HepG2 (cell line): ENCODE measurements around the gene TSNAXIP1. TPM values are rescaled to one million over a fixed set of nuclear protein-coding genes. Genes with fewer than 3 reads are reported as not detected.

Experiments used
- ATAC-seq: fragments of 200-7000 bp; cut with Tn5 transposase; 3 replicates; pipeline ENCODE4 v1.9.1; 2020; ENCODE audit warnings: mild to moderate bottlenecking, moderate library complexity
- BruUV-seq: library from RNA; stranded (reverse); fragments of 400-500 nt; replicated peaks from 2 replicates; lab custom pipeline; 2021; lab: Mats Ljungman, UMichigan
- CTCF ChIA-PET: fragments of 300-600 bp; formaldehyde crosslinking; extraction: SDS; loops from one replicate; lab custom pipeline; 2021; ENCODE audit warnings: low total read pairs, inconsistent platforms, low intra/inter-chr PET ratio; lab: Yijun Ruan, JAX
- POLR2A ChIA-PET: fragments of 350-600 bp; sonication (Branson Sonifier 250); formaldehyde crosslinking; loops from one replicate; lab custom pipeline; 2020; ENCODE audit warnings: antibody characterized with exemption, inconsistent platforms; lab: Yijun Ruan, JAX
- DNase-seq: peaks from one replicate; pipeline ENCODE4 v3.0.0-alpha.2; 2015; ENCODE audit warnings: low spot score
- FAIRE-seq: peaks from 3 replicates; lab custom pipeline; 2011; peaks lifted over from hg19 to GRCh38; lab: Jason Lieb, UNC
- H2AFZ ChIP-seq: one replicate; pipeline ENCODE4 v1.6.1; 2011; ENCODE audit warnings: low read length, inconsistent platforms
- H3K27ac ChIP-seq: fragments of 300-600 bp; 3 replicates; pipeline ENCODE4 v1.8.0; 2011; ENCODE audit warnings: mixed run types, mild to moderate bottlenecking, mixed read lengths, low read length, inconsistent platforms; ENCODE audit not compliant: insufficient read depth; ENCODE audit errors: extremely low read length
- H3K27me3 ChIP-seq, 2 experiments: fragments of 200-600 bp in 1 of 2; 2 replicates in 1 of 2; 3 replicates in 1 of 2; pipeline versions ENCODE4 v1.6.0 to v1.8.0; 2011; ENCODE audit warnings: low read length in 2 of 2, mild to moderate bottlenecking in 2 of 2, moderate library complexity in 2 of 2, inconsistent platforms in 1 of 2; ENCODE audit not compliant: insufficient read depth in 2 of 2, control insufficient read depth in 1 of 2
- H3K36me3 ChIP-seq, 2 experiments: fragments of 200-600 bp in 1 of 2; replicated peaks in 1 of 2; 2 replicates in 1 of 2; 3 replicates in 1 of 2; pipeline versions ENCODE4 v1.5.1 to v1.8.0; 2011; ENCODE audit warnings: low read length in 2 of 2, inconsistent platforms in 1 of 2; ENCODE audit not compliant: insufficient read depth in 2 of 2, control insufficient read depth in 1 of 2
- H3K4me1 ChIP-seq: 2 replicates; pipeline ENCODE4 v1.5.1; 2012; ENCODE audit warnings: low read length, inconsistent platforms; ENCODE audit not compliant: insufficient read depth
- H3K4me2 ChIP-seq: 2 replicates; pipeline ENCODE4 v1.6.0; 2011; ENCODE audit warnings: low read depth, low read length, inconsistent platforms
- H3K4me3 ChIP-seq, 3 experiments: fragments of 200-600 bp in 1 of 3; sonication (generic), shearing (Covaris generic) in 1 of 3; replicated peaks in 1 of 3; 2 replicates each; pipeline ENCODE4 v1.5.1; 2011 to 2016; ENCODE audit warnings: low read length in 3 of 3, inconsistent platforms in 2 of 3, low read depth in 2 of 3, mild to moderate bottlenecking in 2 of 3, control low read depth in 1 of 3, mixed read lengths in 1 of 3; ENCODE audit not compliant: insufficient read depth in 1 of 3
- H3K79me2 ChIP-seq: one replicate; pipeline ENCODE4 v1.6.1; 2011; ENCODE audit warnings: low read length, inconsistent platforms; ENCODE audit not compliant: insufficient read depth
- H3K9ac ChIP-seq: 2 replicates; pipeline ENCODE4 v1.6.0; 2011; ENCODE audit warnings: mild to moderate bottlenecking, low read depth, low read length, inconsistent platforms; ENCODE audit not compliant: insufficient read depth
- H3K9me3 ChIP-seq: 2 replicates; pipeline ENCODE4 v1.5.1; 2012; ENCODE audit warnings: mild to moderate bottlenecking, low read length
- H4K20me1 ChIP-seq: 2 replicates; pipeline ENCODE4 v1.6.0; 2011; ENCODE audit warnings: inconsistent platforms, mild to moderate bottlenecking, low read length, moderate library complexity; ENCODE audit not compliant: insufficient read depth
- CREB1 ChIP-seq, 2 experiments: fragments of 450-650 bp in 1 of 2; IDR thresholded peaks; 2 replicates each; pipeline ENCODE4 v1.6.1; 2016 to 2017; ENCODE audit warnings: control low read depth in 1 of 2, mild to moderate bottlenecking in 1 of 2, missing compliant biosample characterization in 1 of 2, missing genetic modification characterization in 1 of 2
- ERF ChIP-seq: IDR thresholded peaks from 2 replicates; pipeline ENCODE4 v1.6.1; 2018; ENCODE audit warnings: missing biosample characterization, missing genetic modification reagents
- KDM5B ChIP-seq: sonication (generic); formaldehyde crosslinking; IDR thresholded peaks from 2 replicates; pipeline ENCODE4 v1.4.0; 2020; ENCODE audit warnings: missing genetic modification reagents, mild to moderate bottlenecking, borderline replicate concordance
- KMT2A ChIP-seq: sonication (generic); formaldehyde crosslinking; IDR thresholded peaks from 2 replicates; pipeline ENCODE4 v1.4.0; 2020; ENCODE audit warnings: missing genetic modification reagents
- NFKB2 ChIP-seq: sonication (generic); formaldehyde crosslinking; IDR thresholded peaks from 2 replicates; pipeline ENCODE4 v1.4.0; 2020; ENCODE audit warnings: missing genetic modification reagents, borderline replicate concordance
- NPAS2 ChIP-seq: sonication (generic); formaldehyde crosslinking; IDR thresholded peaks from 2 replicates; pipeline ENCODE4 v1.8.0; 2022; ENCODE audit warnings: mild to moderate bottlenecking, missing genetic modification reagents, borderline replicate concordance
- SRF ChIP-seq: IDR thresholded peaks from 2 replicates; pipeline ENCODE4 v1.6.1; 2011; ENCODE audit warnings: mild to moderate bottlenecking, low read depth, low read length, moderate library complexity
- TOPORS ChIP-seq: sonication (generic); formaldehyde crosslinking; IDR thresholded peaks from 2 replicates; pipeline ENCODE4 v1.8.0; 2023; ENCODE audit warnings: mild to moderate bottlenecking, missing genetic modification reagents
- ZNF484 ChIP-seq: sonication (generic); formaldehyde crosslinking; IDR thresholded peaks from 2 replicates; pipeline ENCODE4 v1.5.1; 2020; ENCODE audit warnings: mild to moderate bottlenecking, low read depth, missing genetic modification reagents, borderline replicate concordance
- ZNF672 ChIP-seq: sonication (generic); formaldehyde crosslinking; IDR thresholded peaks from 2 replicates; pipeline ENCODE4 v1.8.1; 2022; ENCODE audit warnings: missing genetic modification reagents
- ZSCAN22 ChIP-seq: sonication (generic); formaldehyde crosslinking; IDR thresholded peaks from 2 replicates; pipeline ENCODE4 v1.4.0; 2020; ENCODE audit warnings: mild to moderate bottlenecking, missing genetic modification reagents
- ZSCAN9 ChIP-seq: IDR thresholded peaks from 2 replicates; pipeline ENCODE4 v1.6.1; 2016; ENCODE audit warnings: borderline replicate concordance
- WGBS: methylation state at CpG from one replicate; pipeline ENCODE4 v1.1.6; 2017; ENCODE audit warnings: low lambda C conversion rate; 5-methylcytosine and 5-hydroxymethylcytosine counted together
- in situ Hi-C: cut with HindIII; loops from 2 replicates; pipeline ENCODE4 v1.10.0; 2017; ENCODE audit warnings: low pct_unique_long_range_greater_than_20kb; ENCODE audit not compliant: extremely low pct_ligation_motif_present
- intact Hi-C: fragments of 100-400 bp; cut with micrococcal nuclease; formaldehyde crosslinking; loops from one replicate; pipeline ENCODE4 v1.10.0; 2022; ENCODE audit not compliant: unreplicated experiment
- polyA plus RNA-seq, 8 experiments: library from polyadenylated mRNA; depleted of rRNA in 3 of 8; stranded (reverse) in 7 of 8; unstranded in 1 of 8; fragments of >200 nt; fragmentation: Illumina TruSeq in 4 of 8; extraction: Trizol in 4 of 8; gene quantifications; 2 replicates each; pipeline versions ENCODE4 v1.2.1 to v1.2.3, GENCODE V29; 2011 to 2016; ENCODE audit warnings: low read depth in 4 of 8, missing spikeins in 1 of 8, mixed read lengths in 1 of 8; ENCODE audit not compliant: insufficient read depth in 1 of 8
- total RNA-seq, 5 experiments: library from RNA; depleted of rRNA; stranded (reverse); fragments of >200 nt; fragmentation: Illumina TruSeq; extraction: Trizol; gene quantifications; 2 replicates each; pipeline ENCODE4 v1.2.3, GENCODE V29; 2016; ENCODE audit warnings: low read depth in 1 of 5
- TF ChIP-seq, protein P1 (sequence below): sonication (generic); formaldehyde crosslinking; IDR thresholded peaks from 2 replicates; pipeline ENCODE4 v1.8.0; 2022; ENCODE audit warnings: mild to moderate bottlenecking, missing genetic modification reagents; ENCODE audit not compliant: insufficient replicate concordance
- TF ChIP-seq, protein P2 (sequence below): IDR thresholded peaks from 2 replicates; pipeline ENCODE4 v1.6.1; 2016; ENCODE audit warnings: low read depth, missing genetic modification reagents, missing compliant biosample characterization
- TF ChIP-seq, protein P3 (sequence below): sonication (generic); formaldehyde crosslinking; IDR thresholded peaks from 2 replicates; pipeline ENCODE4 v1.4.0; 2020; ENCODE audit warnings: mild to moderate bottlenecking, low read depth, missing genetic modification reagents

Gene TSNAXIP1
- total and polyA plus RNA-seq, 2 of the 13 experiments (the other 11 are each of a cell fraction or from before 2014, with no cell fraction given), result 0.37 to 0.86 TPM

DNA sequence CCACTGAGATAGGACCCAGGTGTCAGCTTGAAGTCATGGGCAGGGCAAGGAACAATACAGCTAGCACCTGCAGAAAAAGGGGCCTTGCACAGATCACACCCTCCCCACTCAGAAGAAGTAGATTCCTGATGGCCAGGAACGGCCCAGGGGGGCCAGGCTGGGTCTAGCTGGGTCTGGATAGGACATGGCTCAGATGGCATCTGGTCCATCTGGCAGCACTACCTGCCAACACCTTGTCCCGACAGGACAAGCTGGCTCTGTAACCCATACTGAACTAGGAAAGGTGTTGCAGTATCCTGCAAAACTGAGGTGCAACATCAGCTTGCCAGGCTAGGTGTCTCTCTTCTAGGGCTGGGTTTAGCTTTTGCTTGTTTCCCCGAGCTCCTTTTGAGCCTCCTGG is 48.7 kb upstream of the TSNAXIP1 start:
- FAIRE-seq (no peak), ATAC-seq (no peak), DNase-seq (no peak)
- Histone ChIP-seq H3K9ac (no peak overlapping the region), H2AFZ (no peak overlapping the region), H3K27me3 (no peaks in the 10 kb centered on the region), H3K79me2 (no peaks in the 10 kb centered on the region), H3K4me2 (no peak overlapping the region), H3K9me3 (no peaks in the 10 kb centered on the region), H3K36me3 (peaks cover 13 to 33% of the 10 kb centered on the region in 2 experiments; a peak in 3 of 5 replicates), H4K20me1 (0 out of 2 replicates have a peak, but pooled peaks cover 5% of the 10 kb centered on the region), H3K27ac (no peak overlapping the region), H3K4me3 (no peak overlapping the region), H3K4me1 (no peaks in the 10 kb centered on the region)
- BruUV-seq, result no TSS peak
- WGBS, result 93% methylated on average over 2 of the region's 3 CpGs
- in situ Hi-C loops (no loop called here), intact Hi-C loops (no loop called here)
- TF ChIP-seq KMT2A (CRISPR knock-in tag), result no peak
- no peak for TF ChIP-seq SRF
- no peak for TF ChIP-seq ZNF484 (CRISPR knock-in tag)
- TF ChIP-seq ZSCAN22 (CRISPR knock-in tag), result no peak
- no peak for TF ChIP-seq ZNF672 (CRISPR knock-in tag)
- TF ChIP-seq, protein P1, sequence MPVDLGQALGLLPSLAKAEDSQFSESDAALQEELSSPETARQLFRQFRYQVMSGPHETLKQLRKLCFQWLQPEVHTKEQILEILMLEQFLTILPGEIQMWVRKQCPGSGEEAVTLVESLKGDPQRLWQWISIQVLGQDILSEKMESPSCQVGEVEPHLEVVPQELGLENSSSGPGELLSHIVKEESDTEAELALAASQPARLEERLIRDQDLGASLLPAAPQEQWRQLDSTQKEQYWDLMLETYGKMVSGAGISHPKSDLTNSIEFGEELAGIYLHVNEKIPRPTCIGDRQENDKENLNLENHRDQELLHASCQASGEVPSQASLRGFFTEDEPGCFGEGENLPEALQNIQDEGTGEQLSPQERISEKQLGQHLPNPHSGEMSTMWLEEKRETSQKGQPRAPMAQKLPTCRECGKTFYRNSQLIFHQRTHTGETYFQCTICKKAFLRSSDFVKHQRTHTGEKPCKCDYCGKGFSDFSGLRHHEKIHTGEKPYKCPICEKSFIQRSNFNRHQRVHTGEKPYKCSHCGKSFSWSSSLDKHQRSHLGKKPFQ, result no peak
- TF ChIP-seq TOPORS (CRISPR knock-in tag), result no peak
- no peak for TF ChIP-seq CREB1 (IDR thresholded peaks at IDR 0.05)
- no peak for TF ChIP-seq CREB1 (CRISPR knock-in tag; IDR thresholded peaks at IDR 0.05)
- TF ChIP-seq ERF (CRISPR knock-in tag), result no peak
- TF ChIP-seq ZSCAN9 (CRISPR knock-in tag), result no peak
- TF ChIP-seq, protein P2, sequence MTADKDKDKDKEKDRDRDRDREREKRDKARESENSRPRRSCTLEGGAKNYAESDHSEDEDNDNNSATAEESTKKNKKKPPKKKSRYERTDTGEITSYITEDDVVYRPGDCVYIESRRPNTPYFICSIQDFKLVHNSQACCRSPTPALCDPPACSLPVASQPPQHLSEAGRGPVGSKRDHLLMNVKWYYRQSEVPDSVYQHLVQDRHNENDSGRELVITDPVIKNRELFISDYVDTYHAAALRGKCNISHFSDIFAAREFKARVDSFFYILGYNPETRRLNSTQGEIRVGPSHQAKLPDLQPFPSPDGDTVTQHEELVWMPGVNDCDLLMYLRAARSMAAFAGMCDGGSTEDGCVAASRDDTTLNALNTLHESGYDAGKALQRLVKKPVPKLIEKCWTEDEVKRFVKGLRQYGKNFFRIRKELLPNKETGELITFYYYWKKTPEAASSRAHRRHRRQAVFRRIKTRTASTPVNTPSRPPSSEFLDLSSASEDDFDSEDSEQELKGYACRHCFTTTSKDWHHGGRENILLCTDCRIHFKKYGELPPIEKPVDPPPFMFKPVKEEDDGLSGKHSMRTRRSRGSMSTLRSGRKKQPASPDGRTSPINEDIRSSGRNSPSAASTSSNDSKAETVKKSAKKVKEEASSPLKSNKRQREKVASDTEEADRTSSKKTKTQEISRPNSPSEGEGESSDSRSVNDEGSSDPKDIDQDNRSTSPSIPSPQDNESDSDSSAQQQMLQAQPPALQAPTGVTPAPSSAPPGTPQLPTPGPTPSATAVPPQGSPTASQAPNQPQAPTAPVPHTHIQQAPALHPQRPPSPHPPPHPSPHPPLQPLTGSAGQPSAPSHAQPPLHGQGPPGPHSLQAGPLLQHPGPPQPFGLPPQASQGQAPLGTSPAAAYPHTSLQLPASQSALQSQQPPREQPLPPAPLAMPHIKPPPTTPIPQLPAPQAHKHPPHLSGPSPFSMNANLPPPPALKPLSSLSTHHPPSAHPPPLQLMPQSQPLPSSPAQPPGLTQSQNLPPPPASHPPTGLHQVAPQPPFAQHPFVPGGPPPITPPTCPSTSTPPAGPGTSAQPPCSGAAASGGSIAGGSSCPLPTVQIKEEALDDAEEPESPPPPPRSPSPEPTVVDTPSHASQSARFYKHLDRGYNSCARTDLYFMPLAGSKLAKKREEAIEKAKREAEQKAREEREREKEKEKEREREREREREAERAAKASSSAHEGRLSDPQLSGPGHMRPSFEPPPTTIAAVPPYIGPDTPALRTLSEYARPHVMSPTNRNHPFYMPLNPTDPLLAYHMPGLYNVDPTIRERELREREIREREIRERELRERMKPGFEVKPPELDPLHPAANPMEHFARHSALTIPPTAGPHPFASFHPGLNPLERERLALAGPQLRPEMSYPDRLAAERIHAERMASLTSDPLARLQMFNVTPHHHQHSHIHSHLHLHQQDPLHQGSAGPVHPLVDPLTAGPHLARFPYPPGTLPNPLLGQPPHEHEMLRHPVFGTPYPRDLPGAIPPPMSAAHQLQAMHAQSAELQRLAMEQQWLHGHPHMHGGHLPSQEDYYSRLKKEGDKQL, result no peak
- no peak for TF ChIP-seq NPAS2 (CRISPR knock-in tag)
- no peak for TF ChIP-seq KDM5B (CRISPR knock-in tag)
- TF ChIP-seq NFKB2 (CRISPR knock-in tag), result no peak
- TF ChIP-seq, protein P3, sequence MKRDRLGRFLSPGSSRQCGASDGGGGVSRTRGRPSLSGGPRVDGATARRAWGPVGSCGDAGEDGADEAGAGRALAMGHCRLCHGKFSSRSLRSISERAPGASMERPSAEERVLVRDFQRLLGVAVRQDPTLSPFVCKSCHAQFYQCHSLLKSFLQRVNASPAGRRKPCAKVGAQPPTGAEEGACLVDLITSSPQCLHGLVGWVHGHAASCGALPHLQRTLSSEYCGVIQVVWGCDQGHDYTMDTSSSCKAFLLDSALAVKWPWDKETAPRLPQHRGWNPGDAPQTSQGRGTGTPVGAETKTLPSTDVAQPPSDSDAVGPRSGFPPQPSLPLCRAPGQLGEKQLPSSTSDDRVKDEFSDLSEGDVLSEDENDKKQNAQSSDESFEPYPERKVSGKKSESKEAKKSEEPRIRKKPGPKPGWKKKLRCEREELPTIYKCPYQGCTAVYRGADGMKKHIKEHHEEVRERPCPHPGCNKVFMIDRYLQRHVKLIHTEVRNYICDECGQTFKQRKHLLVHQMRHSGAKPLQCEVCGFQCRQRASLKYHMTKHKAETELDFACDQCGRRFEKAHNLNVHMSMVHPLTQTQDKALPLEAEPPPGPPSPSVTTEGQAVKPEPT (CRISPR knock-in tag), result no peak
- POLR2A ChIA-PET, result no interaction called here
- CTCF ChIA-PET, result no interaction called here
